Activated T-helper 17 cell treated with anti-CD3 and anti-CD28 coated beads, Interleukin-2, amount 50 U/mL, for 72 hours (primary cell): ENCODE measurements around the gene CBLC. TPM values are rescaled to one million over a fixed set of nuclear protein-coding genes. Genes with fewer than 3 reads are reported as not detected.
A peak's percentile ranks its signal among the peaks of the same experiment; 100 is the strongest.

Experiments
- ATAC-seq: fragments of 150-1000 bp; cut with Tn5 transposase; replicated peaks from 2 replicates; pipeline ENCODE4 v1.10.0; 2021; ENCODE audit warnings: mild to moderate bottlenecking, moderate library complexity
- H3K27ac Mint-ChIP-seq: one replicate; pipeline ENCODE4 v1.8.0; 2022; ENCODE audit warnings: mixed read lengths
- H3K27me3 Mint-ChIP-seq: one replicate; pipeline ENCODE4 v1.8.0; 2022; ENCODE audit warnings: mixed read lengths
- H3K36me3 Mint-ChIP-seq: one replicate; pipeline ENCODE4 v1.8.0; 2022; ENCODE audit warnings: low read depth, mild to moderate bottlenecking, mixed read lengths
- H3K4me1 Mint-ChIP-seq: one replicate; pipeline ENCODE4 v1.8.0; 2022; ENCODE audit warnings: mixed read lengths
- H3K4me3 Mint-ChIP-seq: one replicate; pipeline ENCODE4 v1.8.0; 2022; ENCODE audit warnings: mild to moderate bottlenecking, mixed read lengths
- H3K9me3 Mint-ChIP-seq: one replicate; pipeline ENCODE4 v1.8.0; 2022; ENCODE audit warnings: mixed read lengths
- total RNA-seq, 2 donors: library from RNA; stranded (reverse); gene quantifications; one replicate each; pipeline ENCODE4 v1.2.3, GENCODE V29; 2022

The CBLC gene
- total RNA-seq, 2 donors from 2014 or later: not detected

DNA sequence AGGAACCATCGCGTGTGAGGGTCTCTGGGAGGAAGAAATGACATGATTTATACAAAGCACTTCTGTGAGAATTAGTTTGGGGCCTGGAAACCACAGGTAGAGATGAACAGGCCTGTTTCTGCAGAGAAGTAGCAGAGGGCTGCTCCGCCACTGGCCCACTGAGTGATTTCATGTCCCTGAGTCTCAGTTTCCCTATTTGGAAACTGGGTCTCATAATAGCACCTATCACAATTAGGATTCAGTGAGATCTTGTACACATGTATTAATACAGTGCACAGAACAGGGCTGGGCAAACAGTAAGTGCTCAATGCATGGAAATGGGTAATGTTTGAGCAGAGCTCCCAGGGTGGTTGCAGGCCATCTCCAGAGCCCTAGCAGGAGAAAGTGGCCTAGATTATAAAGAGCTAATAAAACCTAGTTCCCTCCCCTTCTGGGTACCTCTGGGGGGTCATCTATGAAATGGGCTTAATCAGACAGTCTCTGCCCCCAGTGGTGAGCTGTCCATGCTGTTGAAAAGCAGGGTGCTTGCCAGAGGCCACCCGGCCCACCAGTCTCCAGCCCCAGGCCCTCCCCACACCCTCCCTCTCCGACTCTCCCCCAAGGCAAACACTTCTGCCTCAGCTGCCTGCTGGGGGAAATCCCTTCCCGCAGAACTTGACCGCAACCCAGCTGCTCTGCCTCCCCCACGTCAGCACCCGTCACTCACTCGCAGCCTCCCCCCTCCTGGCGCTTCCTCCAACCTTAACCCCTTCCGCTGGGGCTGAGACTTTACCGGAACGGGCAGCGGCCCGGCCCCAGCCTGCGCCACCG, 24.7 kb upstream of the CBLC start:
- Mint-ChIP-seq H3K27ac (peak overlapping the region; percentile 94), H3K4me3 (peak overlapping the region; percentile 99), H3K9me3 (no peaks in the 10 kb centered on the region), H3K4me1 (peaks cover 19% of the 10 kb centered on the region), H3K36me3 (peaks cover 94% of the 10 kb centered on the region), H3K27me3 (no peaks in the 10 kb centered on the region)
- ATAC-seq: peak; percentile 78

DNA sequence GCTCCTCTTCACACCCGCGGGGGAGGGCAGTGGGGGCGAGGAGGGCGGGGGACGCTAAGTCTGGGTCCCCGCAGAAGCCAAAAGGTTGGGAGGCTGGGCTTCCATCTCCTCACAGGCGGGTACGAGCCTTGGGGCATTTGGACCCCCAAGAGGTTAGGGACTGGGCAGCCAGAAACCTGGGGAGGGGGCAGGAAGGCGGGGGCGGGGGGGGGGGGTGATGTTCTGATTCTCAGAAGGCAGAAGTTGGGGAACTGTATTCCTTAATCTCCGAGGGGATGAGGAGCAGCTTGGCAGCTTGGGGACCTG, 24.1 kb upstream of the CBLC start:
- H3K4me1 Mint-ChIP-seq: peaks cover 19% of the 10 kb centered on the region

DNA sequence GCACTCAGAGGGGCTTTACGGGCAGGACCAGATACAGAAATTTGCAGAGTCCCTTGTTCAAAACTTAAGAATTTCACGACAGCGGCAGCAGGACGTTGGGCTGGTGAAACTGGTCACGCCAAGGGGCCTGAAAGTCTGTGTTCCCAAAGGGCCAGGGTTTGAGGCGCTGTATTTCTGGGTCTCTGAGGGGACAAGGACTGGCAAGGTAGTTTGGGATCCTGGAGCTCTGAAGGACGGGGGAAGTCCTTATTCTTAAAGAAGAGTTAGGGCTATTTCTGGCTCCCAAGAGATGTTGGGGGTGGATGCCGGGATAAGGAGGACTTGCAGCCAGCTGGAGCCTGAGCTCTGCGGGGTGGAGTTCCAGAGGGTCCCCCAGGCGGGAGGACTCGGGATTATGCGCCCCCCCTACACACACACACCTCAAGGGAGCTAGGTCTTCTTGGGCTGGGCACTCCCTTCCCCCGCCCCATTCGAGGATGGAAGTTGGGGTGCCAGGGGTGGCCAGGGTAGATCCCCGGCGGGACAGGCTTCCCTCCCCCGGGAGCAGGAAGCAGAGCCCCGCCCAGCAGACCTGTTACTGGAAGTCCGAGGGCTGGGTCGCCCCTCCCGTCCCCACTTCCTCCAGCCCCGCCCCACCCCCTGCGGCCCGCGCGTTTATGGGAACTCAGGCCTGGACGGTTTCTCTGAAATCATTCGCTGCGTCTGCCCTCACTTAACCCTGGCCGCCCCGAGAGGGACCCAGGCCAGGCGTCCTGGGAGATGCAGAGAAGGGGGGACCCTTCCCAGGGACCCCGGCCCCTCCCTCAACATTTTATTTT, 23.5 kb upstream of the CBLC start:
- H3K9me3 Mint-ChIP-seq: no peaks in the 10 kb centered on the region
- peak overlapping the region; percentile 94 for H3K27ac Mint-ChIP-seq
- H3K36me3 Mint-ChIP-seq: peaks cover 98% of the 10 kb centered on the region
- H3K4me3 Mint-ChIP-seq: peak overlapping the region; percentile 99
- ATAC-seq: peak; percentile 67
- H3K4me1 Mint-ChIP-seq: peaks cover 19% of the 10 kb centered on the region
- no peaks in the 10 kb centered on the region for H3K27me3 Mint-ChIP-seq

More for the DNA sequence above, 24.1 kb upstream of the CBLC start:
- Mint-ChIP-seq H3K27ac (peak overlapping the region; percentile 94), H3K36me3 (peaks cover 96% of the 10 kb centered on the region), H3K4me3 (peak overlapping the region; percentile 99), H3K9me3 (no peaks in the 10 kb centered on the region), H3K27me3 (no peaks in the 10 kb centered on the region)
- ATAC-seq: no peak

- ATAC-seq: no peak
- H3K4me1 Mint-ChIP-seq: peaks cover 21% of the 10 kb centered on the region
- H3K4me3 Mint-ChIP-seq: peak overlapping the region; percentile 99
- H3K27ac Mint-ChIP-seq: peak overlapping the region; percentile 94
- H3K27me3 Mint-ChIP-seq: no peaks in the 10 kb centered on the region
- peaks cover 98% of the 10 kb centered on the region for H3K36me3 Mint-ChIP-seq
- H3K9me3 Mint-ChIP-seq: no peaks in the 10 kb centered on the region
These were observed 23.0 kb upstream of the CBLC start for GRCh38 chr19:44754750-44755080.

DNA sequence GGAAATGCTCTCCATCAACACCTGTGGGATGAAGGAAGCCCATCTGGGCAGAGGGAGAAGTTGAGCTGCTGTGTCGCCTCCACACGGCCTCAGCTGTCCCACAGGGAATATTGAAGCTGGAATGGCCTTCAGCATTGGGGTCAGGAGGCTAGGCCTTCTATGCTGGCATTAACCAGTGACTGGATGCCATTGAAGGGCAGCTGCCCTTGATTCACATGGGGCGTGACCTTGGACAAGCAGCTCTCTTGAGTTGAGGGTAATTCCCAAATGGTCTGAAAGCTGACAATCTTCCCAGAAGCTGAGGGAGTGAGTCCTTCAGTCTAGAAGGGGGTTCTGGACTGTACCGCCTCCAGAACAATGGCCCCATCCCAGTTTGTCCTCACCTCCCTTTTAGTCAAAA, 22.5 kb upstream of the CBLC start:
- Mint-ChIP-seq H3K27ac (peak overlapping the region; percentile 94), H3K9me3 (no peaks in the 10 kb centered on the region), H3K4me3 (peak overlapping the region; percentile 99), H3K4me1 (peaks cover 24% of the 10 kb centered on the region), H3K27me3 (no peaks in the 10 kb centered on the region), H3K36me3 (peaks cover 98% of the 10 kb centered on the region)
- ATAC-seq: no peak

DNA sequence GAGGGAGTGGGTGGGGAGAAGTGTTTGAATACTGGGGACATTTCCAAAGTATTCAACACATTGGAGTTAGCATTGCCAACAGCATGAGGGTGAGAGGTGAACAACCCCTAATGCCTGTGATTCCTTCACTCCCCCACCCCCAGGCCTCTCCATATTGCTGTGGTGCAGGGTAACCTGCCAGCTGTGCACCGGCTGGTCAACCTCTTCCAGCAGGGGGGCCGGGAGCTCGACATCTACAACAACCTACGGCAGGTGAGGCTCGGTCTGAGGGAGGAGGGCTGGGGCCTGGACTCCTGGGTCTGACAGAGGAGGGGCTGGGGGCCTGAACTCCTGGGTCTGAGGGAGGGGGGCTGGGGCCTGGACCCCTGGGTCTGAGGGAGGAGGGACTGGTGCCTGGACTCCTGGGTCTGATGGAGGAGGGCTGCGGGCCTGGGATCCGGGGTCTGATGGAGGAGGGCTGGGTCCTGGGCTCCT, 21.6 kb upstream of the CBLC start:
- no peaks in the 10 kb centered on the region for H3K9me3 Mint-ChIP-seq
- peaks cover 98% of the 10 kb centered on the region for H3K36me3 Mint-ChIP-seq
- H3K27ac Mint-ChIP-seq: peak overlapping the region; percentile 94
- H3K4me1 Mint-ChIP-seq: peaks cover 18% of the 10 kb centered on the region
- H3K27me3 Mint-ChIP-seq: no peaks in the 10 kb centered on the region
- ATAC-seq: no peak
- H3K4me3 Mint-ChIP-seq: peak overlapping the region; percentile 99

- Mint-ChIP-seq H3K27me3 (no peaks in the 10 kb centered on the region), H3K4me1 (peaks cover 17% of the 10 kb centered on the region), H3K27ac (no peak overlapping the region), H3K4me3 (no peak overlapping the region), H3K36me3 (peaks cover 90% of the 10 kb centered on the region), H3K9me3 (no peaks in the 10 kb centered on the region)
- no peak for ATAC-seq
These were observed 20.5 kb upstream of the CBLC start for GRCh38 chr19:44757057-44757734.

DNA sequence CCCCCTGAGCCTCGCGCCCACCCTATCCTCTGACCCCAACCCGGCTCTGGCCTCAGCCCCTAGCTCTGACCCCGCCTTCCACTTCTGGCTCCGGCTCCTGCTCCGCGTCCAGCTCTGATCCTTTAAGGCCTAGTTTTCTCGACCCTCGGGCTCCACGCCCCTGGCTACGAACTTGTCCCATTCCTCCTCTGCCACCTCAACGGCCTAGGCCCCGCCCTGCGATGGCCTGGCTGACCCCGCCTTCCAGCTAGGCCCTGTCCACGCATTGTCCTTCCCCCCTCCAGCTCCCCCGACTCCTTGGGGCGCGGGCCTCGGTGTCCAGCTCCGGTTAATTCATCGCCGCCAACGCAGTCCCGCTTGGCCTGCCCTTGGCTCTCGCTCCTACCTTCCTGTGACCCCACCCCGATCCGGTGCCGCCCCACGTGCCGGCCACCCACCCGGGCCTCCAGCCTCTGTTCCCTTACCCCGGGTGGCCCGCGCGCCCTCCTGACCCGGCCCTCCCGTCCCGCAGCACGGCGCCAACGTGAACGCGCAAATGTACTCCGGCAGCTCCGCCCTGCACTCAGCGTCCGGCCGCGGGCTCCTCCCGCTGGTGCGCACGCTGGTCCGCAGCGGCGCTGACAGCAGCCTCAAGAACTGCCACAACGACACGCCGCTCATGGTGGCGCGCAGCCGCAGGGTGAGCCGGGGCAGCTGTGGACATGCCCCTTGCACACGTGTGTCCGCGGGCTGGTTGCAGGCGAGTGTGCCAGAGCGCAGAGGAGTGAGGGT, 19.8 kb upstream of the CBLC start:
- Mint-ChIP-seq H3K4me1 (peaks cover 10% of the 10 kb centered on the region), H3K4me3 (no peak overlapping the region), H3K36me3 (peaks cover 84% of the 10 kb centered on the region)

GRCh38 chr19:44758596-44758995, 19.1 kb upstream of the CBLC start:
- H3K27ac Mint-ChIP-seq: no peak overlapping the region
- H3K4me3 Mint-ChIP-seq: peak overlapping the region; percentile 19
- peaks cover 80% of the 10 kb centered on the region for H3K36me3 Mint-ChIP-seq
- no peak for ATAC-seq
- H3K9me3 Mint-ChIP-seq: no peaks in the 10 kb centered on the region
- H3K27me3 Mint-ChIP-seq: no peaks in the 10 kb centered on the region
- H3K4me1 Mint-ChIP-seq: peaks cover 10% of the 10 kb centered on the region

More for the DNA sequence above, 19.8 kb upstream of the CBLC start:
- no peak for ATAC-seq
- Mint-ChIP-seq H3K9me3 (no peaks in the 10 kb centered on the region), H3K27me3 (no peaks in the 10 kb centered on the region), H3K27ac (no peak overlapping the region)

- peaks cover 74% of the 10 kb centered on the region for H3K36me3 Mint-ChIP-seq
- peak overlapping the region; percentile 55 for H3K27ac Mint-ChIP-seq
- no peaks in the 10 kb centered on the region for H3K27me3 Mint-ChIP-seq
- ATAC-seq: no peak
- H3K4me3 Mint-ChIP-seq: peak overlapping the region; percentile 30
- H3K4me1 Mint-ChIP-seq: peaks cover 15% of the 10 kb centered on the region
- H3K9me3 Mint-ChIP-seq: no peaks in the 10 kb centered on the region
These were observed 18.4 kb upstream of the CBLC start for GRCh38 chr19:44759083-44759804.

GRCh38 chr19:44762038-44762437, 15.7 kb upstream of the CBLC start:
- no peak for ATAC-seq
- Mint-ChIP-seq H3K27me3 (no peaks in the 10 kb centered on the region), H3K36me3 (peaks cover 46% of the 10 kb centered on the region), H3K27ac (no peak overlapping the region), H3K4me3 (no peak overlapping the region), H3K9me3 (no peaks in the 10 kb centered on the region), H3K4me1 (peaks cover 9% of the 10 kb centered on the region)

- no peaks in the 10 kb centered on the region for H3K9me3 Mint-ChIP-seq
- H3K4me3 Mint-ChIP-seq: no peak overlapping the region
- H3K27me3 Mint-ChIP-seq: no peaks in the 10 kb centered on the region
- H3K4me1 Mint-ChIP-seq: peaks cover 23% of the 10 kb centered on the region
- H3K36me3 Mint-ChIP-seq: peaks cover 15% of the 10 kb centered on the region
- peak overlapping the region; percentile 52 for H3K27ac Mint-ChIP-seq
- ATAC-seq: no peak
These were observed 12.4 kb upstream of the CBLC start for GRCh38 chr19:44765033-44765948.

GRCh38 chr19:44765949-44766335, 11.7 kb upstream of the CBLC start:
- Mint-ChIP-seq H3K4me3 (no peak overlapping the region), H3K27ac (no peak overlapping the region), H3K36me3 (peaks cover 9% of the 10 kb centered on the region), H3K9me3 (no peaks in the 10 kb centered on the region), H3K27me3 (no peaks in the 10 kb centered on the region), H3K4me1 (peaks cover 29% of the 10 kb centered on the region)
- ATAC-seq: no peak
